Measurements from ENCODE around the gene TEX11.

DNA sequence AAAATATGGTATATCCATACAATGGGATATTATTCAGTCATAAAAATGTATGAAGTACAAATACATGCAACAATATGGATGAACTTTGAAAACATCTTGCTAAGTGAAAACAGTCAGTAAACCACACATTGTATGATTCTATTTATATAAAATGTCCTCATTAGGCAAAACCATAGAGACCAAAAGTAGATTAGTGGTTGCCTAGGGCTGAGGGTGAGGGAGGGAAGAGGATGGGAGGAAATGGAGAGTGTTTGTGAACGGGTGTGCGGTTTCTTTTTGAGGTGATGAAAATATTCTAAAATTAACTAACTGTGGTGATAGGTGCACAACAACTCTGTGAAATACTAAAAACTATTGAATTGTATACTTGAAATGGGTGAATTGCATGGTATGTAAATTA lies 29.6 kb downstream of the TEX11 start:
- TF ChIP-seq, protein P1, sequence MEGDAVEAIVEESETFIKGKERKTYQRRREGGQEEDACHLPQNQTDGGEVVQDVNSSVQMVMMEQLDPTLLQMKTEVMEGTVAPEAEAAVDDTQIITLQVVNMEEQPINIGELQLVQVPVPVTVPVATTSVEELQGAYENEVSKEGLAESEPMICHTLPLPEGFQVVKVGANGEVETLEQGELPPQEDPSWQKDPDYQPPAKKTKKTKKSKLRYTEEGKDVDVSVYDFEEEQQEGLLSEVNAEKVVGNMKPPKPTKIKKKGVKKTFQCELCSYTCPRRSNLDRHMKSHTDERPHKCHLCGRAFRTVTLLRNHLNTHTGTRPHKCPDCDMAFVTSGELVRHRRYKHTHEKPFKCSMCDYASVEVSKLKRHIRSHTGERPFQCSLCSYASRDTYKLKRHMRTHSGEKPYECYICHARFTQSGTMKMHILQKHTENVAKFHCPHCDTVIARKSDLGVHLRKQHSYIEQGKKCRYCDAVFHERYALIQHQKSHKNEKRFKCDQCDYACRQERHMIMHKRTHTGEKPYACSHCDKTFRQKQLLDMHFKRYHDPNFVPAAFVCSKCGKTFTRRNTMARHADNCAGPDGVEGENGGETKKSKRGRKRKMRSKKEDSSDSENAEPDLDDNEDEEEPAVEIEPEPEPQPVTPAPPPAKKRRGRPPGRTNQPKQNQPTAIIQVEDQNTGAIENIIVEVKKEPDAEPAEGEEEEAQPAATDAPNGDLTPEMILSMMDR (IDR thresholded peaks at IDR 0.05; ENCODE audit: insufficient read depth, low read depth, low read length): no peak
- no peak for TF ChIP-seq EZH2 (IDR thresholded peaks at IDR 0.05; ENCODE audit: insufficient read depth, low read length)

Data from astrocyte (in vitro differentiated cells and primary cell).